ENCODE measurements around the gene IGFL4.
A peak's percentile ranks its signal among the peaks of the same experiment; 100 is the strongest.

Gene IGFL4

GRCh38 chr19:46085888-46086287 is 45.1 kb upstream of the IGFL4 start:
- Histone ChIP-seq H3K4ac (ENCODE audit: low read depth, low read length) (no peak overlapping the region), H4K91ac (ENCODE audit: low read depth, low read length) (no peak overlapping the region), H4K8ac (ENCODE audit: low read depth, low read length) (no peak overlapping the region), H3K27ac (ENCODE audit: low read depth, low read length) (no peak overlapping the region), H3K23ac (ENCODE audit: low read length) (no peak overlapping the region), H3K9me3 (ENCODE audit: insufficient read depth, low read depth, low read length) (peaks cover 11% of the 10 kb centered on the region), H3K36me3 (ENCODE audit: control insufficient read depth in 1 of 2, insufficient read depth in 2 of 2, low read length in 2 of 2) (no peaks in the 10 kb centered on the region), H2AK5ac (ENCODE audit: low read length) (no peak overlapping the region), H4K12ac (ENCODE audit: low read depth, low read length) (no peak overlapping the region), H3K18ac (ENCODE audit: low read length) (no peak overlapping the region), H3K79me2 (ENCODE audit: control insufficient read depth, insufficient read depth, low read length, poor library complexity) (no peaks in the 10 kb centered on the region), H2AFZ (ENCODE audit: insufficient read depth, low read length, poor library complexity) (no peak overlapping the region), H3K9ac (ENCODE audit: low read length) (no peak overlapping the region), H2BK5ac (ENCODE audit: low read depth, low read length, poor library complexity) (no peak overlapping the region), H3K4me2 (ENCODE audit: low read length) (no peak overlapping the region), H2BK12ac (ENCODE audit: low read length) (no peak overlapping the region), H2BK120ac (ENCODE audit: insufficient read depth, low read length, poor library complexity) (no peak overlapping the region), H3K4me1 (ENCODE audit: control insufficient read depth in 1 of 2, insufficient read depth in 2 of 2, low read length in 2 of 2) (peaks cover under 1% of the 10 kb centered on the region in 2 experiments), H3K4me3 (ENCODE audit: low read depth, low read length) (no peak overlapping the region), H3K27me3 (ENCODE audit: insufficient read depth, low read length) (no peaks in the 10 kb centered on the region), H3K79me1 (ENCODE audit: low read length) (peaks cover 3% of the 10 kb centered on the region), H3K14ac (ENCODE audit: low read length) (no peak overlapping the region)
- DNase-seq = no peak
- no CpG with 5 or more reads among the region's 1 CpG for WGBS (ENCODE audit: extremely low coverage, insufficient coverage, insufficient read length)

- DNase-seq = peak in 1 of 2 donors; percentile 91
- WGBS (ENCODE audit: extremely low coverage, insufficient coverage, insufficient read length) = no CpG with 5 or more reads among the region's 2 CpGs
- H3K79me1 ChIP-seq (ENCODE audit: low read length) = peaks cover 7% of the 10 kb centered on the region
These were observed 41.9 kb upstream of the IGFL4 start for GRCh38 chr19:46082728-46083050.

GRCh38 chr19:46081928-46082727 is 41.3 kb upstream of the IGFL4 start:
- H2AK5ac ChIP-seq (ENCODE audit: low read length) = no peak overlapping the region
- no peak overlapping the region for H4K91ac ChIP-seq (ENCODE audit: low read depth, low read length)
- no peak overlapping the region for H2AFZ ChIP-seq (ENCODE audit: insufficient read depth, low read length, poor library complexity)
- no peaks in the 10 kb centered on the region for H3K36me3 ChIP-seq (ENCODE audit: control insufficient read depth in 1 of 2, insufficient read depth in 2 of 2, low read length in 2 of 2)
- peak; percentile 54 to 75 for DNase-seq
- no peak overlapping the region for H3K4me3 ChIP-seq (ENCODE audit: low read depth, low read length)
- H2BK5ac ChIP-seq (ENCODE audit: low read depth, low read length, poor library complexity) = peak overlapping the region; percentile 26
- no peak overlapping the region for H3K23ac ChIP-seq (ENCODE audit: low read length)
- no peak overlapping the region for H2BK120ac ChIP-seq (ENCODE audit: insufficient read depth, low read length, poor library complexity)
- H3K79me2 ChIP-seq (ENCODE audit: control insufficient read depth, insufficient read depth, low read length, poor library complexity) = no peaks in the 10 kb centered on the region
- peaks cover 7% of the 10 kb centered on the region for H3K79me1 ChIP-seq (ENCODE audit: low read length)
- no peak overlapping the region for H3K27ac ChIP-seq (ENCODE audit: low read depth, low read length)
- no CpG with 5 or more reads among the region's 4 CpGs for WGBS (ENCODE audit: extremely low coverage, insufficient coverage, insufficient read length)
- peaks cover 5 to 6% of the 10 kb centered on the region in 2 experiments for H3K4me1 ChIP-seq (ENCODE audit: control insufficient read depth in 1 of 2, insufficient read depth in 2 of 2, low read length in 2 of 2)
- H3K4me2 ChIP-seq (ENCODE audit: low read length) = no peak overlapping the region
- peaks cover 11% of the 10 kb centered on the region for H3K9me3 ChIP-seq (ENCODE audit: insufficient read depth, low read depth, low read length)
- H3K18ac ChIP-seq (ENCODE audit: low read length) = no peak overlapping the region
- H2BK12ac ChIP-seq (ENCODE audit: low read length) = no peak overlapping the region
- H3K4ac ChIP-seq (ENCODE audit: low read depth, low read length) = no peak overlapping the region
- H3K9ac ChIP-seq (ENCODE audit: low read length) = no peak overlapping the region
- no peak overlapping the region for H3K14ac ChIP-seq (ENCODE audit: low read length)
- no peak overlapping the region for H4K12ac ChIP-seq (ENCODE audit: low read depth, low read length)
- H3K27me3 ChIP-seq (ENCODE audit: insufficient read depth, low read length) = peaks cover 1% of the 10 kb centered on the region
- H4K8ac ChIP-seq (ENCODE audit: low read depth, low read length) = no peak overlapping the region

More at GRCh38 chr19:46082728-46083050, 41.9 kb upstream of the IGFL4 start:
- Histone ChIP-seq H3K9me3 (ENCODE audit: insufficient read depth, low read depth, low read length) (peaks cover 16% of the 10 kb centered on the region), H3K9ac (ENCODE audit: low read length) (no peak overlapping the region), H2AK5ac (ENCODE audit: low read length) (no peak overlapping the region), H3K4me1 (ENCODE audit: control insufficient read depth in 1 of 2, insufficient read depth in 2 of 2, low read length in 2 of 2) (peaks cover 3 to 4% of the 10 kb centered on the region in 2 experiments), H3K27ac (ENCODE audit: low read depth, low read length) (no peak overlapping the region), H4K91ac (ENCODE audit: low read depth, low read length) (no peak overlapping the region), H4K12ac (ENCODE audit: low read depth, low read length) (no peak overlapping the region), H2BK12ac (ENCODE audit: low read length) (no peak overlapping the region), H3K14ac (ENCODE audit: low read length) (no peak overlapping the region), H2AFZ (ENCODE audit: insufficient read depth, low read length, poor library complexity) (no peak overlapping the region), H3K4ac (ENCODE audit: low read depth, low read length) (no peak overlapping the region), H3K36me3 (ENCODE audit: control insufficient read depth in 1 of 2, insufficient read depth in 2 of 2, low read length in 2 of 2) (no peaks in the 10 kb centered on the region), H3K23ac (ENCODE audit: low read length) (no peak overlapping the region), H3K79me2 (ENCODE audit: control insufficient read depth, insufficient read depth, low read length, poor library complexity) (no peaks in the 10 kb centered on the region), H3K4me3 (ENCODE audit: low read depth, low read length) (no peak overlapping the region), H4K8ac (ENCODE audit: low read depth, low read length) (no peak overlapping the region), H2BK5ac (ENCODE audit: low read depth, low read length, poor library complexity) (peak overlapping the region; percentile 26), H3K27me3 (ENCODE audit: insufficient read depth, low read length) (no peaks in the 10 kb centered on the region), H2BK120ac (ENCODE audit: insufficient read depth, low read length, poor library complexity) (no peak overlapping the region), H3K4me2 (ENCODE audit: low read length) (no peak overlapping the region), H3K18ac (ENCODE audit: low read length) (no peak overlapping the region)

- Histone ChIP-seq H3K4me2 (ENCODE audit: low read length) (no peak overlapping the region), H4K91ac (ENCODE audit: low read depth, low read length) (no peak overlapping the region), H2AK5ac (ENCODE audit: low read length) (no peak overlapping the region), H3K9me3 (ENCODE audit: insufficient read depth, low read depth, low read length) (peaks cover 9% of the 10 kb centered on the region), H3K27ac (ENCODE audit: low read depth, low read length) (no peak overlapping the region), H3K4ac (ENCODE audit: low read depth, low read length) (no peak overlapping the region), H2BK120ac (ENCODE audit: insufficient read depth, low read length, poor library complexity) (no peak overlapping the region), H2BK12ac (ENCODE audit: low read length) (no peak overlapping the region), H3K36me3 (ENCODE audit: control insufficient read depth in 1 of 2, insufficient read depth in 2 of 2, low read length in 2 of 2) (no peaks in the 10 kb centered on the region), H4K12ac (ENCODE audit: low read depth, low read length) (no peak overlapping the region), H2BK5ac (ENCODE audit: low read depth, low read length, poor library complexity) (no peak overlapping the region), H3K4me1 (ENCODE audit: control insufficient read depth in 1 of 2, insufficient read depth in 2 of 2, low read length in 2 of 2) (peaks cover 7% of the 10 kb centered on the region in 2 experiments), H3K23ac (ENCODE audit: low read length) (no peak overlapping the region), H3K18ac (ENCODE audit: low read length) (no peak overlapping the region), H3K14ac (ENCODE audit: low read length) (no peak overlapping the region), H2AFZ (ENCODE audit: insufficient read depth, low read length, poor library complexity) (no peak overlapping the region), H3K79me2 (ENCODE audit: control insufficient read depth, insufficient read depth, low read length, poor library complexity) (no peaks in the 10 kb centered on the region), H3K9ac (ENCODE audit: low read length) (no peak overlapping the region), H3K79me1 (ENCODE audit: low read length) (peaks cover 7% of the 10 kb centered on the region), H4K8ac (ENCODE audit: low read depth, low read length) (no peak overlapping the region), H3K4me3 (ENCODE audit: low read depth, low read length) (no peak overlapping the region), H3K27me3 (ENCODE audit: insufficient read depth, low read length) (peaks cover 7% of the 10 kb centered on the region)
- DNase-seq = no peak
- no CpG with 5 or more reads among the region's 3 CpGs for WGBS (ENCODE audit: extremely low coverage, insufficient coverage, insufficient read length)
These were observed 39.8 kb upstream of the IGFL4 start for GRCh38 chr19:46080561-46080960.
